Prostate gland (tissue), 2 donors: ENCODE measurements around the gene CYP11A1.

ENCODE experiments used
- POLR2A ChIP-seq: fragments of 450-650 bp; IDR thresholded peaks from one replicate; pipeline ENCODE4 v1.6.1; 2016; ENCODE audit warnings: antibody characterized with exemption, mild to moderate bottlenecking
- TF ChIP-seq, protein P1 (sequence below), 4 experiments: fragments of 200-600 bp in 2 of 4; fragments of 450-650 bp in 2 of 4; sonication (generic) in 2 of 4; IDR thresholded peaks; 1 replicate in 3 of 4; 2 replicates in 1 of 4; pipeline ENCODE4 v1.5.1; 2016 to 2019; ENCODE audit warnings: antibody characterized with exemption in 4 of 4, mild to moderate bottlenecking in 2 of 4, moderate library complexity in 2 of 4

GRCh38 chr15:74293021-74293810 is 74.2 kb downstream of the CYP11A1 start:
- no peak for TF ChIP-seq POLR2A
- TF ChIP-seq, protein P1, sequence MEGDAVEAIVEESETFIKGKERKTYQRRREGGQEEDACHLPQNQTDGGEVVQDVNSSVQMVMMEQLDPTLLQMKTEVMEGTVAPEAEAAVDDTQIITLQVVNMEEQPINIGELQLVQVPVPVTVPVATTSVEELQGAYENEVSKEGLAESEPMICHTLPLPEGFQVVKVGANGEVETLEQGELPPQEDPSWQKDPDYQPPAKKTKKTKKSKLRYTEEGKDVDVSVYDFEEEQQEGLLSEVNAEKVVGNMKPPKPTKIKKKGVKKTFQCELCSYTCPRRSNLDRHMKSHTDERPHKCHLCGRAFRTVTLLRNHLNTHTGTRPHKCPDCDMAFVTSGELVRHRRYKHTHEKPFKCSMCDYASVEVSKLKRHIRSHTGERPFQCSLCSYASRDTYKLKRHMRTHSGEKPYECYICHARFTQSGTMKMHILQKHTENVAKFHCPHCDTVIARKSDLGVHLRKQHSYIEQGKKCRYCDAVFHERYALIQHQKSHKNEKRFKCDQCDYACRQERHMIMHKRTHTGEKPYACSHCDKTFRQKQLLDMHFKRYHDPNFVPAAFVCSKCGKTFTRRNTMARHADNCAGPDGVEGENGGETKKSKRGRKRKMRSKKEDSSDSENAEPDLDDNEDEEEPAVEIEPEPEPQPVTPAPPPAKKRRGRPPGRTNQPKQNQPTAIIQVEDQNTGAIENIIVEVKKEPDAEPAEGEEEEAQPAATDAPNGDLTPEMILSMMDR (IDR thresholded peaks at IDR 0.05), result no peak
